Hematopoietic multipotent progenitor cell (in vitro differentiated cells): ENCODE data around the gene CASZ1. TPM values are rescaled to one million over a fixed set of nuclear protein-coding genes. Genes with fewer than 3 reads are reported as not detected.

ENCODE experiments used
- DNase-seq, 3 donors: peaks; one replicate each; pipeline ENCODE4 v3.0.0-alpha.2; 2011 to 2015; ENCODE audit warnings: low read depth in 2 of 3, low spot score in 2 of 3
- total RNA-seq: library from RNA; depleted of rRNA; stranded (reverse); fragments of >200 nt; gene quantifications from one replicate; pipeline ENCODE4 v1.2.3, GENCODE V29; 2012

Gene CASZ1
- total RNA-seq, 1 donor: 6.2 TPM

DNA sequence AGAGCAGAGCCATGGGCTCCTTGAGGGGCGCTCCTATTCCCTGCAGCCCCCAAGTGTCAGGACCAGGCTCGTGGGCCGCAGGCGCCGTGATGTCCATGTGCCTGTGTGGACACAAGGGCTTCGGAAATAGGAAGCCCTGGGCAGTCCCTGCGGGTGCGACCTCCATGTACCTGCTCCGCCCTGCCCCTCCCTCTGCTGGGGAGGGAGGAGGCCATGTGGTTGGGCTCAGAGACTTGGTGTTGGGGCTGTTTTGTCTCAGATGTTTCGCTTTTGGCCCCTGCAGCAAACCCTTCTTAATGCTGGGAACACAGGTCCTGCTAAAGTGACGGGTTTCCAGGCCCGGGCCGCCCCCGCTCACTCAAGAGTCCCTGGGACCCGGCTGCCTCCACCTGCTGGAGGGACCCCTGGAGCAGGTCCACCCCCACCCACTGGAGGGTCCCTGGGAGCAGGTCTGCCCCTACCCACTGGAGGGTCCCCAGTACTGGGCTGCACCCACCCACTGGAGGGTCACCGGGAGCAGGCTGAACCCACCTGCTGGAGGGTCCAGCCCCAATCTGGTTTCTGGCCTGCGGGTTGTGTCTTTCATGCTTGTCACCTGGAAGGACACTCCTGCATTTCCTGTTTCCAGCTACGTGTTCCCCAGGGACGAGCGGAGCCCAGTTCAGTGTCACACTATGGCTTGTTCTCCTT, 165.2 kb downstream of the CASZ1 start:
- DNase-seq: no peak

DNA sequence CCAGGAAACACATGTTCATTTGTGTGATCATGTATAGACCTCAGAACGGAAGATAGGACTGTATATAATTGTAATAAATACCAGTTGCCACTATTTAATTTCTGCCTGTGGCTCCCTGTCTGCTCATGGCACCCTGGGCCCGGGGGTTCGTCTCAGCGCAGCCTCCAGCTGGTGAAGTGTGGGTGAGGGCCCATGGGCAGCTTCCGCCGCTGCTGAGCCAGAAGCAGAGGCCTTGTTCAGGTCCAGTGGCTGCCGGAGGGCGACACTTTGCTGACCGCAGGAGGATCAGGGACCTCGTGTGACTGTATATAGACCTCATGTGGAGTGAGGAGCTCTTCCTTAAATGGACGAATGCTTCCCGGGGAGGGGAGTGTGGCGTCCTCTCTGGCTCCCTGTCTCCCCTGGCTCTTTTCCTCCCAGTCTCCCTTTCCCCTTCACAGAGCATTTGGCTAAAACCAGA, 165.8 kb downstream of the CASZ1 start:
- no peak for DNase-seq

DNA sequence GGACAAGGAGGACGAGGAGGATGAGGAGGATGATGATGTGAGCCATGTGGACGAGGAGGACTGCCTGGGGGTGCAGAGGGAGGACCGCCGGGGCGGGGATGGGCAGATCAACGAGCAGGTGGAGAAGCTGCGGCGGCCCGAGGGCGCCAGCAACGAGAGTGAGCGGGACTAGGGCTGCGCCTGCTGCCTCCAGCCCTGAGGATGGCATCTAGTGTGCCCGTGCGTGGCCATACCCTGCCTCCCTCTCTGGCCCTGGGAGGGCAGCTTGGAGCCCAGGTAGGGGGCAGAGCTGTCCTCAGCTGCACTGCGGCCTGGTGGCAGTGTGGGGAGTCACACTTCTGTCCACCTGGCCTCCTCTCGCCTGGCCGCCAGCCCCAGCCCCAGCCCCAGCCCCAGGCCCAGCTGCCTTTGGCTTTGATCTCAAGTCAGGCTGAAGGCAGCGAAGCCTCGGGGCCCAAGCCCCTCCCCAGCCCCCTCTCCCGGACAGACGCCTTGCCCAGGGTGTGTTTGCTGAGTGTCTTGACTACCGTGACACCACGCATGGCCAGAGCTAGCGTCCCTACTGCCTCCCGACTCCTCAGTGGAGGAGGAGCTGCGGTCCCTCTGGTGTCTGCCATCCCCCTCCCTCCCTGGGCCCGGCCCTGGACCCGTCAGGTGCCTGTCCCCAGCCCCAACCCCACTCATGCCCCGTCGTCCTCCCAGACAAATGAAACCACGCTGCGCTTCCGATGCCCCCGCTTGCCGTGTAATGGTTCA, 166.5 kb downstream of the CASZ1 start:
- no peak for DNase-seq

DNA sequence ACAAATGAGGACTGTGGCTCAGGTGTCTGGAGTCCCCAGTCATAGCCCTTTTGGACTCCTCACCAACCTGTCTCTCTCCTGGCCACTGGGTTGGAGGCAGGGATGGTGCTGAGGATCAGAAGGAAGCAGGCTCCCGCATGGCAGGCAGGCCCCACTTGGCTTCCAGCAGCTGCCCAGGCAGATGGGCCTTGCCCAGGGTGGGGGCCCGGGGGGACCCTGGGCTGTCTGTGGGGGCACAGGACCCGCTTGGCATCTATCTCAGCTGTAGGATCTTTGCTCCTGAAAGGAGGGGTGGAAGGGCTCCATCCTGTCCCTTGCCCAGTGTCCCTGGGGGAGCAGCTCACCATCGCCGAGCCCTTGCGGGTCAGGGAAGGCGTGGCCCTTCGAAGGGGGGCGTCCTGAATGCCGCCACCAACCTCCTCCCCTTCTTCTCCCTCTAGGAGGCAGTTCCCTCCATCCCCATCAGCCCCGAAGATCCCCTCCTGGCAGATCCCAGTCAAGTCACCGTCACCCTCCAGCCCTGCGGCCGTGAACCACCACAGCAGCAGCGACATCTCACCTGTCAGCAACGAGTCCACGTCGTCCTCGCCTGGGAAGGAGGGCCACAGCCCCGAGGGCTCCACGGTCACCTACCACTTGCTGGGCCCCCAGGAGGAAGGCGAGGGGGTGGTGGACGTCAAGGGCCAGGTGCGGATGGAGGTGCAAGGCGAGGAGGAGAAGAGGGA, 167.2 kb downstream of the CASZ1 start:
- DNase-seq: no peak

DNA sequence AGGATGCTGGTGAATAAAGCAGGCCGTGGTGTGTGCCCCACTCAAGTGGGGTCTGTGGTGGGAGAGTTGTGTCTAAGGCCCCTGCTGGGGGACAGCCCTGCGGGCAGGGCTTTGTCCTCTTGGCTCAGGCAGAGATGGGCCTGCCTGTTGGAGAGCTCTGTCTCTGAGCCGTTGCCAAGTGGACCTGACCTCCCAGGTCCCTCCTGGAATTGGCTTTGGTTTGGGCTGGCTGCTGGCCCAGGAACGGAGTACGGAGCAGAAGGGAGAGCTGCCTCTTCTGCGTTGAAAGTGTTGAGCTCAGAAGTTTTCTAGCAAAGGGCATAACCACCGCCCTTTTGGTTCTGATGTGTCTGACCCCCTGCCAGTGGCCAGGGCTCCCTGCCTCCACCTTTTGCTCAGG, 167.8 kb downstream of the CASZ1 start:
- no peak for DNase-seq

DNA sequence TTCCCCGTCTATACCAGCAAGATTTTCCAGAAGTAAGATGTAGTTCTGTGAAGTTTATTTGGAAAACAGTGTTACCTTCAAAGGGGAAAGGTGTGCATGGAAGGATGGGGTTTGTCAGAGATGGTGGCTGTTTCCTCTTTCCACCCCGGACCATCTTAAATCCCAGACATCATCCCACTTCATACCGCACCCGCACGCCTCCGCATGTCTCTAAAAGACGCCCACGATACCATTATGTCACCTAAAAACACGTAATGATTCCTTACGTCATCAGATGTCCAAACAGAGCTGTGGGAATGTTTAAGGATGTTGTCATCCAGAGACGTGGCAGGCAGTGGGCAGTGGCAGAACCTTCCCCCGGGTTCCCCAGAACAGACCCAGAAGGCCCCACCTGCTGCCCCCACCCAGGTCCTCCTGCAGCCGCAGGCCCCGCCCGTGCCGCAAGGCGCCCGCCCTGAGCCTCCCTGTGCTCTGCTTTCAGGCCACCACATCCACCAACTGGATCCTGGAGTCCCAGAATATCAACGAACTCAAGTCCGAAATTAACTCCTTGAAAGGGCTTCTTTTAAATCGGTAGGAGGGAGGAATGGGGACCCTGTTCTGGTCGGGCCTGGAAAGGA, 169.5 kb downstream of the CASZ1 start:
- DNase-seq: no peak

DNA sequence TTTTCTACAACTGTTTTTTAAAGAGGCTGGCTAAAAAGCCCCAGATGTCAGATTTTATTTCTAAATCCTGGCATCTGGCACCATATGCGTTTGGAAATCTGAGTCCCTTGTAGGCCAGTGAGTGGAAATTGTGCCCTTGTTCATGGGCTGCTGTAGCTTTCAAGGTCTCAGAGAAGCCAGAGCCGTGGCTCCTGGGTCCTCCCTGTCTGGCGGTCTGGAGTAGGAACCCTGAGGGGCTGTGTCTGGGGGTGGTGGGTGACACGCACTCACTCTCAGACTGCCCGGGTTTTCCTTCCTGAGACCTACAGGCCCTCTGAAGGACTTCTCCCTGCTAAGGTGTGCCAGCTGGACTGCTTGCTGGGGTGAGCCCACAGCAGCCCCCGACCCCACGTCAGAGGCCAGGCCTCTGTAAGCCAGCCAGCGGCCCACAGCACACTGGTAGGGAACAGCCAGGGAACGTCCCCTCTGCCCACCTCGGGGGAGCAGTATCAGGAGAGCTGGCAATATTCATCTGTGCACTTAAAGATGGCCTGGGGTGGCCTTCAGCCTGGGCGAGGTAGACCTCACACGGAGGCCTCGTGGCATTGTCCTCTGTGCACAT, 170.2 kb downstream of the CASZ1 start:
- DNase-seq: no peak

DNA sequence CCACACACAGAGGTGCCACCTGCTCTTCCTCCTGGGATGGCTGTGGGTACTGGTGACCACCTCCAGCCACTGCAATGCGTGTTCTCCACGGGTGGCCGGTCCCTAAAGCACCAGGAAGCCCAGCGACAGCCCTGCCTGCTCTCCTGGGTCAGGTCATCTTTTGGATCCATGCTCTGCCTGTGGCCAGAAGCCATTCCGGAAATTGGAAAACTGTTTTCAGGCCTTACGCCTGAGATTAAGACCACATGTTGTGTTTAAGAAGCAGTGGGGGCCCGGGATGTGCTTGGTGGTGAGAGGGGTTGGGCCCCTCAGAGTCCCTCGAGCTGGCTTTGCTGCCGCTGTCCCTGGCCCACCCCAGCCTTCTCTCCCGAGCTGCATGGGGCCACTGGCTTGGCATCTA, 170.9 kb downstream of the CASZ1 start:
- DNase-seq: no peak

DNA sequence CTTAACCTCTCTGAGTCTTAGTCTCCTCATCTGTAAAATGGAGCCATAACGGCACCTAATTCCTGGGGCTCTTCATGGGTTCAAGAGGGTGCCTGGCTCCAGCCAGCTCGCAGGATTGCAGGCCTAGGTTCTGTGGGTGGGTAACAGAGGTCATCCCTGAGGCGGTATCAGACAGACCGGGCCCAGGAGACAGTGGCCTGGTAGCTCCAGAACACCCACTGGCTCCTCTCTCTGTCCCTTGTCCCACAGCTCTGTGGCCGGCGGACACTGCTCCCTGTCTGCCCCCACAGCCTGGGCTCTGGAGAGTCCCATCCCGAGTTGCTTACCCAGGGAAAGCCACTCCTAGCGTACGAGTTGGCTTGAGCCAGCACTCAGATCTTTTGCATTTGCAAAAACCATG, 171.4 kb downstream of the CASZ1 start:
- DNase-seq: no peak

DNA sequence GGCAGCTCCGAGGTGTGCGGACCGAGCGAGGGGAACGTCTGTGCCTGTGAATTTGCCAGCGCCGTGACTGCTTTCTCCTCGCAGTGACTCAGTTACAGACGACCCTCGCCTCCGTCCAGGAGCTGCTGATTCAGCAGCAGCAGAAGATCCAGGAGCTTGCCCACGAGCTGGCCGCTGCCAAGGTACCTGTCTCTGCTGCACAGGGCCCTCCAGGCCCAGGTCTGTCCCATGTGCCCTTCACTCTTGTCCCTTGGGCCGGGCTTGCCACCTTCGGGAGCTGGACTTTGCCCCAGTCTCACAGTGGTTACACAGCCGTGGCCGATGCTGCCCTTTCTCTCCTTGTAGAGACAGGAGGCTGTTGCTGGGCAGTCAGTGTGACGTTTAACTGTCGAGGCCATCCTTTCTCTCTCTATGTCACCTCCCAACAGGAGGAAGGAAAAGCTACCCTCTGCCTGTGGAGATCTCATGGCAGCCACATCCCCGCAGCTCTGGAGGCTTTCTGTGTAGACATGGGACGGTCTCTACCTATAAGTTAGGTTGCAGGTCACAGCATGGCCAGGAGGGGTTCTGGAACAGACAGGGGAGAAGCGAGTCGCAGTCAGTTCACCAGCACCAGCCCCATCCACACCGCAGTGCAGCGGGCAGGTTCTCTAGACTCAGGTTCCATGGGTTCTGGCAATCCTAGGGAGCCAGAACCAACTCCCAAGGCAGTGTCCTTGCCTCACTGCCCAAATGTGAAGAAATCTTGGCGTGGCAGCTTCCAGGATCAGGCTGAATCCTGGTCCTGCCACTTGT, 172.0 kb downstream of the CASZ1 start:
- DNase-seq: no peak

DNA sequence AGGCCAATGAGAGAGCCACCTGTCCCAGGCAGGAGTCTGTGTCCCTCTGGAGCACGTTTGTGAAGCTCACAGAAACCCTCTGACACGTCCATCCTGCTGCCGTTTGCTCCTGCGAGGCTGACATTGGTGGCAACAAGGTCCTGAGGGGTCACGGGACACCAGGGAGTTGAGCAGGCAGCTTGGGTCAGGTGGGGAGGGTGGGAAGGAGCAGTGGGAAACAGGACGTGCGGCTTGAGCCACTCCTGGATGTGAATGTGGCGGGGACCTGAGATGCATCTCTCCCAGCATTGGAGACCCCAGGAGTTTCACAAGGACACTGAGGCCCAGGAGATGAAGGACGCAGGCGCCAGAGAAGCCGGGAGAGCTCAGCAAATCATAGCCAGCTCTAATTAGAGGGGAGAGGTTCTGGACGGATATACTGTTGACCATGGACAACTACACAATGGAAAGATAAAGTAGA, 172.7 kb downstream of the CASZ1 start:
- no peak for DNase-seq

DNA sequence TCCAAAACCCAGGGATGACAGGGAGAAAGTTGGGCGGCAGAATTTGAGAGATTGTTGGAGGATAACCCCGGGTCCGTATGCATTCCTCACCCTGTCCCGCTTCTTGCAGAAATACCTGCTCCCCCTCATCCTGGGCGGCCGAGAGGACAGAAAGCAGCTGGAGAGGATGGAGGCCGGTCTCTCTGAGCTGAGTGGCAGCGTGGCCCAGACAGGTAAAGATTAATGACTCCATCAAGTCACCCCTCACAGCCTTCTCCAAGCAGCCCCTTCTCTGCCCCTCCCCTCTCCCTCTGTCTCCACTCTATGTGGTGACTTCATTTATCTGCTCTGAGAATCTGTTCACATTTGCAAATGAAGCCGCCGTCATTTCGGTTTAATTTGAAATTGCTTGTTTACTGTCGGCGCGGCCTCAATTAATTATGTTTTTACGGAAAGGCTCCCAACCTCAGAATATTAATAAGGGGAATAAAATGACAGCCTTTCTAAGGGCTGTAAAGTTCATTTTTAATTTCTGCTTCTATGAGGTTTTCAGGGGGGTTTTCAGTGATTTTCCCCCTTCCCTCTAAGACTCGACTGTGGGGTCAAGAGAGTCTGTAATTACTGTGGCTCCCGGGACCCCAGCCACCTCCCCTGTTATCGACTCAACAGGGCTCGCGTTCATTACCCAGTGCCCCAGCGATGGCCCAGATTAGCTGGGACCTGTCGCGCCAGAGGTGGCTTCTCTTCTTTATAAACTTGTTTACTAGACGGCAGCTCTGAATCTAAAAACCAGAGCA, 173.3 kb downstream of the CASZ1 start:
- no peak for DNase-seq

DNA sequence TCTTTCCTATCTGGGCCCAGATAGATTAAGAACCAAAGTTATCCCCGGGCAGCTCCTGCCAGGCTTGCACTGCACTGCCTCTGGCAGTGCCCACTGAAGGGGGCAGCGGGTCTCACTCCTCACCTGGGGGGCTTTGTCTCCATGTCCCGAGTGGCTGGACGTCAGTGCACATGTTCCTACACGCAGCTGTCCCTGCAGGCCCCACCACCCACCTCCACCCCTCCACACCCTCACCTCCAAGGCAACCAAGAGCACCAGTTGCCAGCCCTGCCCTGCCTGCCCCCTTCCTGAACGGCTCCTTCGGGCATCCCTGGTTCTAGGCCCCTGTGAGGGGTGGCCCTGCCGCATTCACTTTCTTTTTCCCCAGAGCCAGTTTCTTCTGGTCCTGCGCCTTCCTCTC, 174.5 kb downstream of the CASZ1 start:
- no peak for DNase-seq

DNA sequence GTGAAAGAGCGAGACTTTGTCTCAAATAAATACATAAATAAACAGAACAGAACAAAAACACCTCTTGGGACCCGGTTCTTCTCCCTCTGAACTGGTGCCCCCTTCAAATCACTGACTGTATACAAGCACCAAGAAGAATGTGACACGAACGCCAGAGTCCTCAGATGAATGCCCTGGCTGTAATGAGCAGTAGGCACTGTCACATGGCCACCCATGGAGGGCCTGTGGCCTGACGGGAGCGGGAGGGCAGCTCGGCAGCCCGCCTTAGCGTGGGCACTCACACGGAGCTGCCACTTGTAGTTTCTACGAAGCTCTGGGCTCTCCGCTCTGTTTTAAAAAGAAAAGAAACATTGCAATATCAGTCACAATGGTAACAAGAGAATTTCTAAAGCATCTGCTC, 175.7 kb downstream of the CASZ1 start:
- DNase-seq: no peak

DNA sequence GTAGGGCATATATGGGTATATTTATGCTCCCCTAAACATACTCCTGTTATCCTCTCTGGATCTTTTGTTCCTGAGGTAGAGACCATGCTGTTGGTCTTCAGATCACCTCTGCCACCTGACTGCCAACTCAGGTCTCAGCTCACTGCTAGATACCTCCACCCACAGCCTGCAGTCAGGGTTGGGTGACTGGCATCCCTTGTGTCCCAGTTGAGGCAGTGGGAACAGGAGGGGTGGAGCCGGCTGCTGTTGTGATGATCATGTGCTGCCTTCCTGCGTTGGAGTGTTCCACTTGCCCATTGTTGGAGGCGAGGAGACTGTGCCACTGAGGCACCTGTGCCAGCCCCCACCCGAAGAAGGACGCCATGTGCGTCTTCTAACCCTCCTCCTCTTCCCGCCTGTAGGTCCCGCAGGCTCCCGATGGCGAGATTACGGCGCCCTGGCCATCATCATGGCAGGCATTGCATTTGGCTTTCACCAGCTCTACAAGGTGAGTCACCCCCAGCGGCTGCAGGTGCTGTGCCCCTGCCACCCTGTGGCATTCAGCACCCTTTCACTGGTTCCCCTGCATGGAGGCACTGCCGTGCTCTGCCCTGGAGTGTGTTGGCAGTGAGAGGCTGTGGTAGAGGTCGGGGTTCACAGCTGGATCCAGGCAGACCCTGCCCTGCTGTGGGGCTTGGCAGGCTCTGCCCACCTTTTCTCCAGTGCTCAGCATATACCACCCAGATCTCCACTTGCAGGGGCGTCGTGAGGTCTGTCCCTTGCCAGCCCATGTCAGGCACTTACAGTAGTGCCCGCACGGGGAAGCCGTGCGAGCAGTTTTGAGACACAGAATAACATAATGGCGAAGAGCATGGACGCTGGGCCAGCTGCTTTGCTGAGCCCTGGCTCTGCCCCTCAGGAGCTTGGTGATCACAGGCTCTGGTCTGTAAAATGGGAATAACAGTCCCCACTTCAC, 178.2 kb downstream of the CASZ1 start:
- DNase-seq: no peak

DNA sequence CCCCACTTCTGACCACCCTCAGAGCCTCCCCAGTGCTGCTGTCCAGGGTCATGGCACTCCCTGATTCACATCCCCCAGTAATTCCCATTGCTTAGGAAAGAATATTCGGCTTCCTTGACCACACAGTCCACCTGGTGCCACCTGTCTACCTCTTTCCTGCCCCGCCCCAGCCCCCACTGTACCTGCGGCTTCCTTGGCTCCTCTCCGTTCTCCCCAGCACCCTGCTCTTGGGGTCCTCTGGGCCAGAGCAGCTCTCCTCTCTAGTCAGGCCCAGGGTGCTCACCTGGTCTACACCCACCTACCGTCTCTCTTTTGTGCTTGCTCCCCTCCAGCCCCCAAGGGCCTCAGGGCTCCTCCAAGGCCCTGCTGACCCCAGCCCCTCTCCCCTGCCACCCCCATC, 179.1 kb downstream of the CASZ1 start:
- no peak for DNase-seq

DNA sequence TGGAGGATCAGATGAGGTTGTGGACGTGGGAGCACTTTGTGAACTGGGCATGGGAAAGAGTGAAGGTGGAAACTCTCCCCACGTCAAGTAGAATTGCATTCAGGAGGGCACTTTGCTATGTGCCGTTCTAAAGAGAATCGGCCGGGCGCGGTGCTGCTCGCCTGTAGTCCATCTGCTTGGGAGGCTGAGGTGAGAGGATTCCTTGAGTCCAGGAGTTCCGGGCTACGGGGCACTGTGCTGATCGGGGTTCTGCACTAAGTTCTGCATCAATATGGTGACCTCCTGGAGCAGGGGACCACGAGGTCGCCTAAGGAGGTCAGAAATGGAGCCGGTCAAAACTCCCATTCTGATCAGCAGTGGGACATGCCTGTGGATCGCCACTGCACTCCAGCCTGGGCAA, 179.8 kb downstream of the CASZ1 start:
- no peak for DNase-seq
